Measurements from ENCODE around the gene SLC6A7.
"Not testable (repeated sequence)": the region's sequence is repeated elsewhere in the genome, so short reads cannot be mapped to it uniquely, and the experiment has no call there.

The SLC6A7 gene

GRCh38 chr5:150219861-150220260 is 30.0 kb downstream of the SLC6A7 start:
- DNase-seq, result no peak

GRCh38 chr5:150221471-150221870 is 31.6 kb downstream of the SLC6A7 start:
- DNase-seq, result no peak

GRCh38 chr5:150222906-150223305 is 33.0 kb downstream of the SLC6A7 start:
- DNase-seq, result no peak

GRCh38 chr5:150223474-150223873 is 33.6 kb downstream of the SLC6A7 start:
- no peak for DNase-seq

- no peak for DNase-seq
Observed at GRCh38 chr5:150224483-150225027, 34.7 kb downstream of the SLC6A7 start.

- DNase-seq, result no peak
Observed at GRCh38 chr5:150227036-150227435, 37.2 kb downstream of the SLC6A7 start.

- no peak for DNase-seq
Observed at GRCh38 chr5:150227606-150228273, 37.9 kb downstream of the SLC6A7 start.

GRCh38 chr5:150229571-150229970 is 39.7 kb downstream of the SLC6A7 start:
- DNase-seq, result no peak

- no peak for DNase-seq
Observed at GRCh38 chr5:150230842-150231241, 41.0 kb downstream of the SLC6A7 start.

GRCh38 chr5:150233706-150234105 is 43.8 kb downstream of the SLC6A7 start:
- not testable (repeated sequence) for DNase-seq

- no peak for DNase-seq
Observed at GRCh38 chr5:150234576-150235499, 45.0 kb downstream of the SLC6A7 start.

- DNase-seq, result no peak
Observed at GRCh38 chr5:150235500-150235854, 45.6 kb downstream of the SLC6A7 start.

GRCh38 chr5:150236313-150236712 is 46.5 kb downstream of the SLC6A7 start:
- no peak for DNase-seq

- DNase-seq, result no peak
Observed at GRCh38 chr5:150236981-150237754, 47.3 kb downstream of the SLC6A7 start.

- DNase-seq, result no peak
Observed at GRCh38 chr5:150238646-150239045, 48.8 kb downstream of the SLC6A7 start.

GRCh38 chr5:150239099-150239793 is 49.4 kb downstream of the SLC6A7 start:
- DNase-seq, result no peak

GRCh38 chr5:150239794-150240122 is 49.9 kb downstream of the SLC6A7 start:
- no peak for DNase-seq

GRCh38 chr5:150241298-150242160 is 51.7 kb downstream of the SLC6A7 start:
- no peak for DNase-seq

GRCh38 chr5:150242251-150242894 is 52.5 kb downstream of the SLC6A7 start:
- DNase-seq, result no peak

- DNase-seq, result no peak
Observed at GRCh38 chr5:150243590-150243989, 53.7 kb downstream of the SLC6A7 start.

GRCh38 chr5:150244209-150244608 is 54.3 kb downstream of the SLC6A7 start:
- no peak for DNase-seq
